ENCODE measurements around the gene CARD19.

DNA sequence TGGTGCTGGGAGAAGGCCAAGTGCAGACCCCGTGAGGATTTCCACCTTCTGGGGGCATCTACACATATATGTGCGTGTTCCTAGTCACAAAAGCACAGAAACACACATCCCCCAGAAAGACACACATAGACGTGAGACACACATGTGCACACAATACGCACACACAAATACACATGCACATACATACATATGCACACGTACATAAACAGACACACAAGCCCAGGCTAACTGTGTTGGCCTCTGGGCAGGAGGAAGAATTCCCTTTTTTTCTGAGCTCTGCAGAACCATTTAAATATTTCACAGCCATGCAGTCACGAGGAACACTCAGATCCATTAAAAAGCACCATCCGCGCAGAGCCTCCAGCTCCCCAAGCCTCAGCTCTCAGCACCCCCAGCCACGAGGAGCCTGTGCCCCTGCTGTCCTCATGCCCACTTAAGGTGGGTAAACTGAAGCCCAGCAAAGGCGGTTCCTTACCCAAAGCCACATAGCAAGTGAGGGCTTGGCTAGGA lies 32.8 kb downstream of the CARD19 start:
- TF ChIP-seq, protein P1, sequence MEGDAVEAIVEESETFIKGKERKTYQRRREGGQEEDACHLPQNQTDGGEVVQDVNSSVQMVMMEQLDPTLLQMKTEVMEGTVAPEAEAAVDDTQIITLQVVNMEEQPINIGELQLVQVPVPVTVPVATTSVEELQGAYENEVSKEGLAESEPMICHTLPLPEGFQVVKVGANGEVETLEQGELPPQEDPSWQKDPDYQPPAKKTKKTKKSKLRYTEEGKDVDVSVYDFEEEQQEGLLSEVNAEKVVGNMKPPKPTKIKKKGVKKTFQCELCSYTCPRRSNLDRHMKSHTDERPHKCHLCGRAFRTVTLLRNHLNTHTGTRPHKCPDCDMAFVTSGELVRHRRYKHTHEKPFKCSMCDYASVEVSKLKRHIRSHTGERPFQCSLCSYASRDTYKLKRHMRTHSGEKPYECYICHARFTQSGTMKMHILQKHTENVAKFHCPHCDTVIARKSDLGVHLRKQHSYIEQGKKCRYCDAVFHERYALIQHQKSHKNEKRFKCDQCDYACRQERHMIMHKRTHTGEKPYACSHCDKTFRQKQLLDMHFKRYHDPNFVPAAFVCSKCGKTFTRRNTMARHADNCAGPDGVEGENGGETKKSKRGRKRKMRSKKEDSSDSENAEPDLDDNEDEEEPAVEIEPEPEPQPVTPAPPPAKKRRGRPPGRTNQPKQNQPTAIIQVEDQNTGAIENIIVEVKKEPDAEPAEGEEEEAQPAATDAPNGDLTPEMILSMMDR (IDR thresholded peaks at IDR 0.05; ENCODE audit: low read length): no peak
- TF ChIP-seq EZH2phosphoT487 (IDR thresholded peaks at IDR 0.05; ENCODE audit: low read length) (no peak), EZH2 (optimal IDR thresholded peaks at IDR 0.05; ENCODE audit: low read depth, low read length) (no peak)

Data from MM.1S (cell line).